ENCODE data around the gene PLIN4. TPM values are rescaled to one million over a fixed set of nuclear protein-coding genes. Genes with fewer than 3 reads are reported as not detected.

Gene PLIN4
- total and polyA plus RNA-seq, 10 donors, result 0.27 to 10.2 (median 2.1) TPM

GRCh38 chr19:4521888-4522242 is 3.6 kb upstream of the PLIN4 start:
- peaks cover 0 to 51% (median 0%) of the 10 kb centered on the region in 7 donors for H3K27me3 ChIP-seq (replicated peaks in 1 of 7)
- intact Hi-C loops (cut with DNase I; ENCODE audit: low total_unique reads), result loop anchor here (10.0 kb wide), 1 partner anchor 257 kb away; no protein-coding TSS in a partner anchor
- H3K27ac ChIP-seq, result no peak overlapping the region
- no peaks in the 10 kb centered on the region for H3K9me3 ChIP-seq
- H3K36me3 ChIP-seq, result no peaks in the 10 kb centered on the region
- WGBS, 5 donors, result 68 to 92% (median 83%) methylated on average over 5 of the region's 5 CpGs
- TF ChIP-seq CTCF (IDR thresholded peaks at IDR 0.05 in 8 of 11, conservative IDR thresholded peaks at IDR 0.05 in 3 of 11) (no peak), POLR2A (IDR thresholded peaks at IDR 0.05) (no peak), POLR2AphosphoS5 (IDR thresholded peaks at IDR 0.05) (no peak)
- no peak overlapping the region for H3K4me3 ChIP-seq
- no peak for DNase-seq
- H3K4me1 ChIP-seq, result peaks cover 0 to 14% (median 2%) of the 10 kb centered on the region in 6 donors

GRCh38 chr19:4521170-4521887 is 3.0 kb upstream of the PLIN4 start:
- Histone ChIP-seq H3K27me3 (replicated peaks in 1 of 7) (peaks cover 0 to 56% (median 0%) of the 10 kb centered on the region in 7 donors), H3K4me1 (peaks cover 0 to 14% (median 2%) of the 10 kb centered on the region in 6 donors), H3K36me3 (no peaks in the 10 kb centered on the region), H3K9me3 (no peaks in the 10 kb centered on the region), H3K4me3 (no peak overlapping the region), H3K27ac (no peak overlapping the region)
- 73 to 83% (median 81%) methylated on average over 11 of the region's 11 CpGs for WGBS, 5 donors
- DNase-seq, result no peak
- intact Hi-C loops (cut with DNase I; ENCODE audit: low total_unique reads), result loop anchor here (10.0 kb wide), 1 partner anchor 257 kb away; no protein-coding TSS in a partner anchor
- TF ChIP-seq CTCF (IDR thresholded peaks at IDR 0.05 in 8 of 11, conservative IDR thresholded peaks at IDR 0.05 in 3 of 11) (no peak), POLR2AphosphoS5 (IDR thresholded peaks at IDR 0.05) (no peak), POLR2A (IDR thresholded peaks at IDR 0.05) (no peak)

- peaks cover 0 to 5% (median 0%) of the 10 kb centered on the region in 6 donors for H3K4me1 ChIP-seq
- peaks cover 0 to 65% (median 0%) of the 10 kb centered on the region in 7 donors for H3K27me3 ChIP-seq (replicated peaks in 1 of 7)
- H3K4me3 ChIP-seq, result no peak overlapping the region
- H3K27ac ChIP-seq, result no peak overlapping the region
- no peak for TF ChIP-seq POLR2AphosphoS5 (IDR thresholded peaks at IDR 0.05)
- no peak for TF ChIP-seq CTCF (IDR thresholded peaks at IDR 0.05 in 8 of 11, conservative IDR thresholded peaks at IDR 0.05 in 3 of 11)
- TF ChIP-seq POLR2A (IDR thresholded peaks at IDR 0.05), result no peak
- 68 to 79% (median 78%) methylated on average over 9 of the region's 9 CpGs for WGBS, 5 donors
- intact Hi-C loops (cut with DNase I; ENCODE audit: low total_unique reads), result loop anchor here (10.0 kb wide), 1 partner anchor 255 kb away; no protein-coding TSS in a partner anchor
- H3K36me3 ChIP-seq, result no peaks in the 10 kb centered on the region
- no peak for DNase-seq
- no peaks in the 10 kb centered on the region for H3K9me3 ChIP-seq
Observed at GRCh38 chr19:4519521-4520277, 1.4 kb upstream of the PLIN4 start.

- Histone ChIP-seq H3K27me3 (replicated peaks in 1 of 7) (peaks cover 0 to 62% (median 0%) of the 10 kb centered on the region in 7 donors), H3K36me3 (no peaks in the 10 kb centered on the region), H3K4me3 (no peak overlapping the region), H3K4me1 (peaks cover 0 to 5% (median 0%) of the 10 kb centered on the region in 6 donors), H3K27ac (no peak overlapping the region), H3K9me3 (no peaks in the 10 kb centered on the region)
- TF ChIP-seq POLR2AphosphoS5 (IDR thresholded peaks at IDR 0.05) (no peak), POLR2A (IDR thresholded peaks at IDR 0.05) (no peak), CTCF (IDR thresholded peaks at IDR 0.05 in 8 of 11, conservative IDR thresholded peaks at IDR 0.05 in 3 of 11) (no peak)
- DNase-seq, result no peak
- 85 to 93% (median 87%) methylated on average over 5 to 6 of the region's 6 CpGs for WGBS, 5 donors
- intact Hi-C loops (cut with DNase I; ENCODE audit: low total_unique reads), result no loop called here
Observed at GRCh38 chr19:4519172-4519496, 848 bp upstream of the PLIN4 start.
